HFF-Myc (cell line): Measurements from ENCODE around the gene PRL.

Experiments used
- DNase-seq: peaks from one replicate; pipeline ENCODE4 v3.0.0-alpha.2; 2011; ENCODE audit warnings: low read depth; ENCODE audit errors: extremely low read depth
- H3K4me3 ChIP-seq: replicated peaks from 2 replicates; pipeline ENCODE4 v1.5.1; 2011; ENCODE audit warnings: low read depth, mild to moderate bottlenecking, control low read depth, low read length
- CTCF ChIP-seq: IDR thresholded peaks from 2 replicates; pipeline ENCODE4 v1.5.1; 2012; ENCODE audit warnings: mild to moderate bottlenecking, low read depth, low read length, control low read depth; ENCODE audit errors: missing control alignments

PRL gene

GRCh38 chr6:22328474-22328873 is 31.6 kb upstream of the PRL start:
- DNase-seq, result no peak
- no peak for TF ChIP-seq CTCF
- H3K4me3 ChIP-seq, result no peak overlapping the region

GRCh38 chr6:22327881-22328280 is 31.0 kb upstream of the PRL start:
- no peak for DNase-seq
- H3K4me3 ChIP-seq, result no peak overlapping the region
- no peak for TF ChIP-seq CTCF

GRCh38 chr6:22326500-22326899 is 29.7 kb upstream of the PRL start:
- no peak for TF ChIP-seq CTCF
- H3K4me3 ChIP-seq, result no peak overlapping the region
- DNase-seq, result no peak

- no peak overlapping the region for H3K4me3 ChIP-seq
- no peak for TF ChIP-seq CTCF
- DNase-seq, result no peak
Observed at GRCh38 chr6:22325481-22325880, 28.6 kb upstream of the PRL start.

- no peak for TF ChIP-seq CTCF
- no peak for DNase-seq
- H3K4me3 ChIP-seq, result no peak overlapping the region
Observed at GRCh38 chr6:22323848-22324247, 27.0 kb upstream of the PRL start.

- TF ChIP-seq CTCF, result no peak
- DNase-seq, result no peak
- no peak overlapping the region for H3K4me3 ChIP-seq
Observed at GRCh38 chr6:22322103-22323030, 25.5 kb upstream of the PRL start.
